ENCODE results near the gene VSX1. TPM values are rescaled to one million over a fixed set of nuclear protein-coding genes. Genes with fewer than 3 reads are reported as not detected.

The VSX1 gene
- total and polyA plus RNA-seq, 2 of the 4 experiments (the other 2 are of a cell fraction): not detected

DNA sequence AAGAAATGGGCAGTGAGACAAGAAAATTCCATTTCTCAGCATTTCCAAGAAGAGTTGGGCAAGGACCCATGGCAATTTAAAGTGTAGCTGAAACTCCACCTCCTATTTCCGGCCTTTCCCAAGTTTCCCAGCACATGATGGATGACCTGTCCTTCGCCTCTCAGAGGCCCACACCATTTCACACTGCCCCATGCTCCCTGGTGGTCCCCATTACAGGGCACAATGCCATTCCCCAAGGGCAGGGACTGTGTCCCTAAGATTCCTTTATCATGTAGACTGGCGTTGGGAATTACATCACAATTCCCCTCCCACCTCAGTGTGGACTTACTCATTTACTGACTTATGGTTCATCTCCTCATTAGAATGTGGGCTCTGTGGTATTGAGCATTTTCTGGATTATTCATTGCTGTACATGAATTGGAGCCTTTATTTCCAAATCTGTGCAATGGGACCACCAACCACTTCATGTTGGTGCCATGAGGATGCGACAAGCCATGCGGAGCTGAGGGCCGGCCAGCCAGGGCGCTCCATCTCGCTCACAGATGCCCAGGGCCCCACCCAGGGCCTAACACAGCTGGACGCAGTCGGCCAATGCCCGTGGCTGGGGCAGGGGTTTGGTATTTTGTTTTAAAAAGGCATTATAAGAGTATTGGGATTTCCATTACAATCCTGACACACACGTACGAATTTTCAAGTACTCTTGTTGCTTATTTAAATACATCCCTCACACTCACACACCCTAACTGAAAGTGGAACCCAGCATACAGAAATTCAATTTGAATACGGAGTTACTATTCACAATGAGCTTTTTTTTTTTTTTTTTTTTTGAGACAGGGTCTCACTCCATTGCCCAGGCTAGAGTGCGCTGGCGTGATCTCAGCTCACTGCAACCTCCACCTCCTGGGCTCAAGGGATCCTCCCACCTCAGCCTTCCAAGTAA, 29.4 kb downstream of the VSX1 start:
- H3K36me3 ChIP-seq (ENCODE audit: control insufficient read depth, insufficient read depth, low read length): no peaks in the 10 kb centered on the region
- ATAC-seq (ENCODE audit: low read depth): no peak
- H3K4me1 ChIP-seq (ENCODE audit: control insufficient read depth, insufficient read depth, low read length): peaks cover 7% of the 10 kb centered on the region; the same call in 1 of the 2 replicates
- H3K9ac ChIP-seq (ENCODE audit: low read depth, low read length): no peak overlapping the region
- H2AFZ ChIP-seq (replicated peaks; ENCODE audit: low read length, poor library complexity): no peak overlapping the region
- H2AK5ac ChIP-seq (ENCODE audit: low read depth, low read length): no peak overlapping the region
- no peak overlapping the region for H4K91ac ChIP-seq (ENCODE audit: insufficient read depth, low read depth, low read length)
- H2BK120ac ChIP-seq (ENCODE audit: low read depth, low read length): no peak overlapping the region
- no peak overlapping the region for H2BK15ac ChIP-seq (ENCODE audit: low read depth, low read length)
- no peak overlapping the region for H2BK5ac ChIP-seq (ENCODE audit: low read depth, low read length, poor library complexity, severe bottlenecking)
- 0 out of 2 replicates have a peak, but pooled peaks cover 2% of the 10 kb centered on the region for H3K9me1 ChIP-seq (ENCODE audit: insufficient read depth, low read length)
- POLR2A ChIA-PET (ENCODE audit: unreplicated experiment): no interaction called here
- DNase-seq: no peak
- no peak overlapping the region for H2AK9ac ChIP-seq (replicated peaks; ENCODE audit: low read depth, low read length, poor library complexity)
- no peak overlapping the region for H3K23ac ChIP-seq (ENCODE audit: low read depth, low read length)
- in situ Hi-C loops (cut with MboI; ENCODE audit: low sequenced_read_pairs) (no loop called here), dilution Hi-C loops (cut with HindIII; ENCODE audit: low sequenced_read_pairs, unreplicated experiment) (no loop called here), intact Hi-C loops (cut with micrococcal nuclease) (no loop called here)
- H3K79me1 ChIP-seq (ENCODE audit: low read depth in 1 of 2, low read length in 2 of 2): no peaks in the 10 kb centered on the region
- no peak overlapping the region for H4K8ac ChIP-seq (ENCODE audit: low read depth in 2 of 2, low read length in 2 of 2)
- 0 out of 2 replicates have a peak, but pooled peaks cover 7% of the 10 kb centered on the region for H4K20me1 ChIP-seq (ENCODE audit: insufficient read depth, low read length)
- no TSS peak for BruUV-seq (replicated peaks)
- no peak overlapping the region for H4K5ac ChIP-seq (ENCODE audit: low read depth, low read length)
- H2BK20ac ChIP-seq (ENCODE audit: low read depth, low read length): no peak overlapping the region
- H3K18ac ChIP-seq (ENCODE audit: low read depth, low read length): no peak overlapping the region
- WGBS, 2 experiments (ENCODE audit: extremely low coverage in 2 of 2, insufficient read length in 1 of 2): 44% methylated on average over 3 of the region's 16 CpGs; no CpG with 5 or more reads in 1 of the 2 experiments
- no peak overlapping the region for H3K4me2 ChIP-seq (ENCODE audit: low read depth, low read length)
- no peak overlapping the region for H3K4me3 ChIP-seq (ENCODE audit: insufficient read depth, low read depth, low read length)
- H3K27me3 ChIP-seq (ENCODE audit: control insufficient read depth, insufficient read depth, low read length): peaks cover 30% of the 10 kb centered on the region; the same call in 1 of the 2 replicates
- H3K27ac ChIP-seq (ENCODE audit: insufficient read depth, low read length): no peak overlapping the region
- no peaks in the 10 kb centered on the region for H3K9me3 ChIP-seq (ENCODE audit: control insufficient read depth, insufficient read depth, low read length)
- no peak overlapping the region for H3K56ac ChIP-seq (ENCODE audit: extremely low read depth, insufficient read depth, low read length)
- no peak overlapping the region for H3K4ac ChIP-seq (ENCODE audit: low read depth, low read length)
- no peak overlapping the region for H3K14ac ChIP-seq (replicated peaks; ENCODE audit: low read depth, low read length)
- no peak for TF ChIP-seq CEBPB (IDR thresholded peaks at IDR 0.05; ENCODE audit: low read depth, low read length)
- TF ChIP-seq RAD21 (IDR thresholded peaks at IDR 0.05; ENCODE audit: low read length): no peak
- no peak for TF ChIP-seq FOS (IDR thresholded peaks at IDR 0.05; ENCODE audit: low read depth, low read length)
- no peak for TF ChIP-seq MAZ (IDR thresholded peaks at IDR 0.05; ENCODE audit: borderline replicate concordance, low read depth, low read length)
- no peak for TF ChIP-seq SMC3 (IDR thresholded peaks at IDR 0.05; ENCODE audit: low read depth, low read length)
- TF ChIP-seq, protein P1, sequence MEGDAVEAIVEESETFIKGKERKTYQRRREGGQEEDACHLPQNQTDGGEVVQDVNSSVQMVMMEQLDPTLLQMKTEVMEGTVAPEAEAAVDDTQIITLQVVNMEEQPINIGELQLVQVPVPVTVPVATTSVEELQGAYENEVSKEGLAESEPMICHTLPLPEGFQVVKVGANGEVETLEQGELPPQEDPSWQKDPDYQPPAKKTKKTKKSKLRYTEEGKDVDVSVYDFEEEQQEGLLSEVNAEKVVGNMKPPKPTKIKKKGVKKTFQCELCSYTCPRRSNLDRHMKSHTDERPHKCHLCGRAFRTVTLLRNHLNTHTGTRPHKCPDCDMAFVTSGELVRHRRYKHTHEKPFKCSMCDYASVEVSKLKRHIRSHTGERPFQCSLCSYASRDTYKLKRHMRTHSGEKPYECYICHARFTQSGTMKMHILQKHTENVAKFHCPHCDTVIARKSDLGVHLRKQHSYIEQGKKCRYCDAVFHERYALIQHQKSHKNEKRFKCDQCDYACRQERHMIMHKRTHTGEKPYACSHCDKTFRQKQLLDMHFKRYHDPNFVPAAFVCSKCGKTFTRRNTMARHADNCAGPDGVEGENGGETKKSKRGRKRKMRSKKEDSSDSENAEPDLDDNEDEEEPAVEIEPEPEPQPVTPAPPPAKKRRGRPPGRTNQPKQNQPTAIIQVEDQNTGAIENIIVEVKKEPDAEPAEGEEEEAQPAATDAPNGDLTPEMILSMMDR (conservative IDR thresholded peaks at IDR 0.05; ENCODE audit: low read depth, low read length): no peak
- no peak for TF ChIP-seq CHD1 (IDR thresholded peaks at IDR 0.05; ENCODE audit: low read depth, low read length)
- TF ChIP-seq POLR2A (IDR thresholded peaks at IDR 0.05; ENCODE audit: low read depth, low read length): no peak
- TF ChIP-seq MAFK (IDR thresholded peaks at IDR 0.05; ENCODE audit: low read depth, low read length): no peak
- no peak for TF ChIP-seq RCOR1 (IDR thresholded peaks at IDR 0.05; ENCODE audit: insufficient replicate concordance, low read length)
- TF ChIP-seq, protein P2, sequence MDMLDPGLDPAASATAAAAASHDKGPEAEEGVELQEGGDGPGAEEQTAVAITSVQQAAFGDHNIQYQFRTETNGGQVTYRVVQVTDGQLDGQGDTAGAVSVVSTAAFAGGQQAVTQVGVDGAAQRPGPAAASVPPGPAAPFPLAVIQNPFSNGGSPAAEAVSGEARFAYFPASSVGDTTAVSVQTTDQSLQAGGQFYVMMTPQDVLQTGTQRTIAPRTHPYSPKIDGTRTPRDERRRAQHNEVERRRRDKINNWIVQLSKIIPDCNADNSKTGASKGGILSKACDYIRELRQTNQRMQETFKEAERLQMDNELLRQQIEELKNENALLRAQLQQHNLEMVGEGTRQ (IDR thresholded peaks at IDR 0.05; ENCODE audit: low read depth, low read length): no peak
- TF ChIP-seq, protein P3, sequence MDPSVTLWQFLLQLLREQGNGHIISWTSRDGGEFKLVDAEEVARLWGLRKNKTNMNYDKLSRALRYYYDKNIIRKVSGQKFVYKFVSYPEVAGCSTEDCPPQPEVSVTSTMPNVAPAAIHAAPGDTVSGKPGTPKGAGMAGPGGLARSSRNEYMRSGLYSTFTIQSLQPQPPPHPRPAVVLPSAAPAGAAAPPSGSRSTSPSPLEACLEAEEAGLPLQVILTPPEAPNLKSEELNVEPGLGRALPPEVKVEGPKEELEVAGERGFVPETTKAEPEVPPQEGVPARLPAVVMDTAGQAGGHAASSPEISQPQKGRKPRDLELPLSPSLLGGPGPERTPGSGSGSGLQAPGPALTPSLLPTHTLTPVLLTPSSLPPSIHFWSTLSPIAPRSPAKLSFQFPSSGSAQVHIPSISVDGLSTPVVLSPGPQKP (IDR thresholded peaks at IDR 0.05; ENCODE audit: borderline replicate concordance, low read depth, low read length): no peak
- CTCF ChIA-PET: no interaction called here

Measured in IMR-90 (cell line).